Activated CD4-positive, alpha-beta T cell treated with anti-CD3 and anti-CD28 coated beads for 36 hours (primary cell): ENCODE data around the gene ARHGAP27. TPM values are rescaled to one million over a fixed set of nuclear protein-coding genes. Genes with fewer than 3 reads are reported as not detected.

Experiments
- ATAC-seq: fragments of 200-7000 bp; cut with Tn5 transposase; one replicate; pipeline ENCODE4 v1.10.0; 2021; ENCODE audit warnings: mild to moderate bottlenecking, moderate library complexity
- CTCF ChIA-PET: fragments of 350-600 bp; sonication (Branson Sonifier 250); formaldehyde crosslinking; loops from one replicate; lab custom pipeline; 2021; ENCODE audit warnings: antibody characterized with exemption; lab: Charles Lee
- POLR2A ChIA-PET: fragments of 350-600 bp; sonication (Branson Sonifier 250); formaldehyde crosslinking; loops from one replicate; lab custom pipeline; 2021; ENCODE audit warnings: antibody characterized with exemption, inconsistent platforms; lab: Charles Lee
- DNase-seq: peaks from one replicate; pipeline ENCODE4 v3.0.0-alpha.2; 2020
- H3K27ac Mint-ChIP-seq: one replicate; pipeline ENCODE4 v1.8.0; 2021; ENCODE audit warnings: mixed read lengths
- H3K27me3 Mint-ChIP-seq: one replicate; pipeline ENCODE4 v1.8.0; 2021; ENCODE audit warnings: mixed read lengths
- H3K36me3 Mint-ChIP-seq: one replicate; pipeline ENCODE4 v1.8.0; 2021; ENCODE audit warnings: low read depth, mixed read lengths
- H3K4me1 Mint-ChIP-seq: one replicate; pipeline ENCODE4 v1.8.0; 2021; ENCODE audit warnings: mixed read lengths
- H3K4me3 Mint-ChIP-seq: one replicate; pipeline ENCODE4 v1.8.0; 2021; ENCODE audit warnings: mild to moderate bottlenecking, moderate library complexity, mixed read lengths
- H3K9me3 Mint-ChIP-seq: one replicate; pipeline ENCODE4 v1.8.0; 2021; ENCODE audit warnings: low read depth, mixed read lengths
- intact Hi-C, 2 experiments: fragments of 100-400 bp; cut with DNase I in 1 of 2; cut with micrococcal nuclease in 1 of 2; formaldehyde crosslinking; loops; one replicate each; pipeline versions ENCODE4 v1.14.2 to v1.15.1; 2022 to 2024; cut with DNase I, micrococcal nuclease
- total RNA-seq, 2 experiments: library from RNA; stranded (reverse); gene quantifications; one replicate each; pipeline ENCODE4 v1.2.3, GENCODE V29; 2021

Gene ARHGAP27
- total RNA-seq, 2 experiments from 2014 or later, result 43.2 to 43.5 TPM

- H3K4me1 Mint-ChIP-seq, result peaks cover 9% of the 10 kb centered on the region
- ATAC-seq, result no peak
- no peak overlapping the region for H3K4me3 Mint-ChIP-seq
- ChIA-PET CTCF (interaction anchor here (0.6 to 0.7 kb wide), 2 partner anchors 19 to 273 kb away, joined by 3 read pairs; no protein-coding TSS in a partner anchor), POLR2A (no interaction called here)
- intact Hi-C loops, result no loop called here
- no peak for DNase-seq
- H3K27ac Mint-ChIP-seq, result no peak overlapping the region
- peaks cover 3% of the 10 kb centered on the region for H3K9me3 Mint-ChIP-seq
- H3K27me3 Mint-ChIP-seq, result peaks cover 13% of the 10 kb centered on the region
- H3K36me3 Mint-ChIP-seq, result no peaks in the 10 kb centered on the region
These were observed 66.0 kb downstream of the ARHGAP27 start for GRCh38 chr17:45366691-45367090.

GRCh38 chr17:45366049-45366448 is 66.6 kb downstream of the ARHGAP27 start:
- intact Hi-C loops, result no loop called here
- no peak overlapping the region for H3K4me3 Mint-ChIP-seq
- CTCF ChIA-PET, result interaction anchor here (1.2 kb wide), 1 partner anchor 168 kb away, joined by 3 read pairs; no protein-coding TSS in a partner anchor
- no peaks in the 10 kb centered on the region for H3K36me3 Mint-ChIP-seq
- ATAC-seq, result no peak
- POLR2A ChIA-PET, result no interaction called here
- no peak overlapping the region for H3K27ac Mint-ChIP-seq
- no peak for DNase-seq
- peaks cover 5% of the 10 kb centered on the region for H3K4me1 Mint-ChIP-seq
- H3K27me3 Mint-ChIP-seq, result peaks cover 15% of the 10 kb centered on the region
- peaks cover 3% of the 10 kb centered on the region for H3K9me3 Mint-ChIP-seq

- Mint-ChIP-seq H3K27ac (no peak overlapping the region), H3K36me3 (no peaks in the 10 kb centered on the region), H3K9me3 (peaks cover 3% of the 10 kb centered on the region), H3K4me1 (no peaks in the 10 kb centered on the region), H3K4me3 (no peak overlapping the region), H3K27me3 (peaks cover 14% of the 10 kb centered on the region)
- ATAC-seq (no peak), DNase-seq (no peak)
- intact Hi-C loops, result no loop called here
- ChIA-PET CTCF (interaction anchor here (0.5 to 1.2 kb wide), 3 partner anchors 11 to 166 kb away, joined by 3 to 4 read pairs (median 3); no protein-coding TSS in a partner anchor), POLR2A (no interaction called here)
These were observed 67.9 kb downstream of the ARHGAP27 start for GRCh38 chr17:45364531-45365390.

- CTCF ChIA-PET, result interaction anchor here (0.7 to 1.2 kb wide), 7 partner anchors 12 to 228 kb away, joined by 3 to 5 read pairs (median 3); partner anchors contain the start of gene ACBD4
- Mint-ChIP-seq H3K9me3 (peaks cover 3% of the 10 kb centered on the region), H3K4me3 (no peak overlapping the region), H3K27me3 (peaks cover 14% of the 10 kb centered on the region), H3K27ac (no peak overlapping the region), H3K4me1 (no peaks in the 10 kb centered on the region), H3K36me3 (no peaks in the 10 kb centered on the region)
- DNase-seq (no peak), ATAC-seq (no peak)
- POLR2A ChIA-PET, result no interaction called here
- intact Hi-C loops, result no loop called here
These were observed 69.2 kb downstream of the ARHGAP27 start for GRCh38 chr17:45363498-45363897.

GRCh38 chr17:45361976-45362375 is 70.7 kb downstream of the ARHGAP27 start:
- no peak for DNase-seq
- H3K9me3 Mint-ChIP-seq, result peaks cover 3% of the 10 kb centered on the region
- H3K27me3 Mint-ChIP-seq, result peaks cover 13% of the 10 kb centered on the region
- intact Hi-C loops, result no loop called here
- H3K27ac Mint-ChIP-seq, result no peak overlapping the region
- ChIA-PET POLR2A (no interaction called here), CTCF (interaction anchor here (0.9 to 1.4 kb wide), 3 partner anchors 10 to 91 kb away, joined by 3 to 4 read pairs (median 3); no protein-coding TSS in a partner anchor)
- peaks cover 13% of the 10 kb centered on the region for H3K4me1 Mint-ChIP-seq
- ATAC-seq, result no peak
- H3K4me3 Mint-ChIP-seq, result no peak overlapping the region
- H3K36me3 Mint-ChIP-seq, result no peaks in the 10 kb centered on the region

- H3K27ac Mint-ChIP-seq, result no peak overlapping the region
- peaks cover 13% of the 10 kb centered on the region for H3K27me3 Mint-ChIP-seq
- peaks cover 18% of the 10 kb centered on the region for H3K4me1 Mint-ChIP-seq
- H3K9me3 Mint-ChIP-seq, result peaks cover 3% of the 10 kb centered on the region
- no peak overlapping the region for H3K4me3 Mint-ChIP-seq
- DNase-seq, result no peak
- no peaks in the 10 kb centered on the region for H3K36me3 Mint-ChIP-seq
- no peak for ATAC-seq
- CTCF ChIA-PET, result interaction anchor here (1.2 to 1.4 kb wide), 2 partner anchors 23 to 91 kb away, joined by 3 to 4 read pairs; no protein-coding TSS in a partner anchor
- intact Hi-C loops, result no loop called here
- POLR2A ChIA-PET, result interaction anchor here (0.7 kb wide), 1 partner anchor 51 kb away, joined by 3 read pairs; no protein-coding TSS in a partner anchor
These were observed 71.2 kb downstream of the ARHGAP27 start for GRCh38 chr17:45361451-45361850.

- ATAC-seq, result peak; percentile 68
- peaks cover 35% of the 10 kb centered on the region for H3K4me1 Mint-ChIP-seq
- intact Hi-C loops, result loop anchor here (1.0 to 2.0 kb wide), 5 partner anchors 36 to 50 kb away; partner anchors contain the start of gene MAP3K14 (in 1 of the 2)
- no peaks in the 10 kb centered on the region for H3K9me3 Mint-ChIP-seq
- DNase-seq, result no peak
- H3K27me3 Mint-ChIP-seq, result peaks cover 17% of the 10 kb centered on the region
- no peaks in the 10 kb centered on the region for H3K36me3 Mint-ChIP-seq
- no peak overlapping the region for H3K27ac Mint-ChIP-seq
- H3K4me3 Mint-ChIP-seq, result no peak overlapping the region
- CTCF ChIA-PET, result interaction anchor here (0.6 to 1.9 kb wide), 10 partner anchors 12 to 370 kb away, joined by 3 to 10 read pairs (median 4); partner anchors contain the start of genes ACBD4 and MAP3K14
- POLR2A ChIA-PET, result interaction anchor here (0.8 to 1.5 kb wide), 6 partner anchors 37 to 132 kb away, joined by 3 to 13 read pairs (median 6); partner anchors contain the start of gene MAP3K14
These were observed 75.2 kb downstream of the ARHGAP27 start for GRCh38 chr17:45357364-45357997.

- Mint-ChIP-seq H3K9me3 (peaks cover 6% of the 10 kb centered on the region), H3K4me3 (no peak overlapping the region), H3K27me3 (peaks cover 9% of the 10 kb centered on the region), H3K36me3 (no peaks in the 10 kb centered on the region), H3K27ac (no peak overlapping the region), H3K4me1 (peaks cover 39% of the 10 kb centered on the region)
- no peak for ATAC-seq
- POLR2A ChIA-PET, result no interaction called here
- CTCF ChIA-PET, result interaction anchor here (0.6 kb wide), 1 partner anchor 833 kb away, joined by 3 read pairs; no protein-coding TSS in a partner anchor
- intact Hi-C loops, result no loop called here
- DNase-seq, result no peak
These were observed 77.6 kb downstream of the ARHGAP27 start for GRCh38 chr17:45355087-45355486.

- DNase-seq (peak; percentile 70), ATAC-seq (peak; percentile 76)
- ChIA-PET POLR2A (no interaction called here), CTCF (no interaction called here)
- no peaks in the 10 kb centered on the region for H3K36me3 Mint-ChIP-seq
- intact Hi-C loops, result no loop called here
- peaks cover 37% of the 10 kb centered on the region for H3K4me1 Mint-ChIP-seq
- peaks cover 9% of the 10 kb centered on the region for H3K27me3 Mint-ChIP-seq
- H3K9me3 Mint-ChIP-seq, result peaks cover 6% of the 10 kb centered on the region
- no peak overlapping the region for H3K4me3 Mint-ChIP-seq
- H3K27ac Mint-ChIP-seq, result peak overlapping the region; percentile 32
These were observed 79.6 kb downstream of the ARHGAP27 start for GRCh38 chr17:45353043-45353442.

- Mint-ChIP-seq H3K9me3 (peaks cover 6% of the 10 kb centered on the region), H3K36me3 (no peaks in the 10 kb centered on the region), H3K4me1 (peaks cover 25% of the 10 kb centered on the region), H3K4me3 (no peak overlapping the region), H3K27ac (no peak overlapping the region), H3K27me3 (peaks cover 9% of the 10 kb centered on the region)
- DNase-seq, result no peak
- POLR2A ChIA-PET, result no interaction called here
- CTCF ChIA-PET, result interaction anchor here (1.0 kb wide), 1 partner anchor 11 kb away, joined by 3 read pairs; no protein-coding TSS in a partner anchor
- intact Hi-C loops, result no loop called here
- no peak for ATAC-seq
These were observed 80.8 kb downstream of the ARHGAP27 start for GRCh38 chr17:45351831-45352230.

GRCh38 chr17:45347444-45347843 is 85.2 kb downstream of the ARHGAP27 start:
- intact Hi-C loops, result no loop called here
- ChIA-PET CTCF (interaction anchor here (0.5 to 0.6 kb wide), 2 partner anchors 20 to 500 kb away, joined by 3 read pairs; partner anchors contain the start of gene HIGD1B), POLR2A (no interaction called here)
- DNase-seq, result no peak
- Mint-ChIP-seq H3K4me3 (no peak overlapping the region), H3K27me3 (no peaks in the 10 kb centered on the region), H3K27ac (no peak overlapping the region), H3K4me1 (peaks cover 11% of the 10 kb centered on the region), H3K36me3 (no peaks in the 10 kb centered on the region), H3K9me3 (peaks cover 6% of the 10 kb centered on the region)
- no peak for ATAC-seq
